GM19023 (cell line): ENCODE measurements around the gene RBBP8NL.

Source experiments
- ATAC-seq: cut with Tn5 transposase; IDR thresholded peaks from one replicate; pipeline ENCODE4 v1.9.1; 2021; ENCODE audit warnings: mild to moderate bottlenecking, moderate library complexity; ENCODE audit not compliant: unreplicated experiment

Gene RBBP8NL

DNA sequence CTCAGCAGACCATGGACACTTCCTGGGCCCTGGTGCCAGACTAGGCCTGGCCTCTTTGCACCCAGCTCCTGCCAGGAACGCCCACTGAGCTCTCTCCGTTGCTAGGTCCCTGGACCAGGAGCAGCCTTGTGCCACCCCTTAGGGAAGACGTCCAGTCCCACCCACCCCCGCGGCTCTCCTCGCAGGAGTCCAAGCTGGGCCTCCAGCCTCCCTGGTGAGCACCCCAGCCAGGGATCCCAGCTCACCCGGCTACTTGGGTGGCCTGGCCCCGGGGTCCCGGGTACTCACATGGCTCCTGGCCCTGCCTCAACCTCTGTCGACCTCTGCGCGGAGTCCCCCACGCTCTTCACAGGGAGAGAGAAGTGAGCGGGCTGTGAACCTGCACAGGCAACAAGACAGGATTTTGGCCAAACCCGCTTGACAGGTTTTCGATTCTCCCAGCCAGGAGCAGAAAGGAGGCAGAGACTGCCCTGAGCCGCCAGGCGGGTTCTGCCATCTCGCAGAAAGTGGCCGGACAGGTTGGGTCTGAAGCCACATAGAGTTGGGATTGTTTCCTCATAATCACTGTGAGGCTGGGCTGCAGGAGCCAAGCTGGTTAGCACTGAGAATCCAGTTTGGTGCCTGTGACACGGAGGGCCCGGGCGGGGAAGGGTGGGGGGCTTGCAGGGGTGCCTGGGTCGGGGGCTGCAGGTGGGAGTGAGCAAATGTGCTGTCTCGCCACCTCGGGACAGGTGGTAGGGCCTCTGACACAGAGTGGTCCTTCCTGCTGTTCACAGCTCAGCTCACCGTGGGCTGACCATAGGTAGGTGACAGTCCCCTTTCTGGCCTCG is at the start of gene RBBP8NL:
Gene RBBP8NL (minus strand): TSS at position 368 of the 830 bp plus-strand sequence. CDS start 7,892 bp downstream, outside the sequence.
- ATAC-seq, result no peak

DNA sequence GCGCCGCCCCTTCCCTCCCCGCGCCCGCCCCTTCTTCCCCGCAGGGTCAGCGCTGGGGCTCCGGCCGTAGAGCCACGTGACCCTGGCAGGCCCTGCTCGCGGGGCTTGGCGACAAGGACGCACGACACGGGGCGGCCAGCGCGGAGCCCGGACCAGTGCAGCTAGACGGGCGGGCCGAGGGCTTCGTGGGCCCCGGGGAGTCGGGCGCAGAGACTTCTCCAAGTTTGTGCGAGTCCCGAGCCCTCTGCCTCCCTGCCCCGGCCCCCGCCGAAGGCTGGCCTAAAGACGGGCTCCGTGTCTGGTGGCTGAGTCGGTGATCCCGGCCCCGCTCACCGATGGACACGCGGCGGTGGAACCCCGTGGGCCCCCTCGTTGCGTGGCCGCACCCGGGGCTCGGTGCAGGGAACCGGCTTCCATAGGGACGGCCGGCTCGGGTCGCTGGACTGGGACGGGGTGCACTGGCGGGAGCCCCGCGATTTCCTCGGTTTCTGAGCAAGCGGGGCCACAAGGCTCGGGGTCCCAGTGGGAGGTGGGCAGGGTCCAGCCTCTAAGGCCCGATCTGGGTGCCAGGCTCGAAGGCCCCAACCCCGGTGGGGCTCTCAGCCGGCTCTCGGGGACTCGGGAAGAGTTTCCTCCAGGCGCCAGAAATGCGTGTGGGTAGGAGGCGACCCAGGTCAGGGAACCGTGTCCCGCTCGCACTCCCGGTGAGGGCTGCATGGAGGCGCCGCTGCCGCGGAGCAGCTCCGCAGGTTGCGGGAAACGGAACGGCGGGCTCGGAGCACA is 48.9 kb upstream of the RBBP8NL start:
- ATAC-seq, result no peak

GRCh38 chr20:62475772-62476055 is 48.4 kb upstream of the RBBP8NL start, which contains the start of gene GATA5:
Gene GATA5 (minus strand): TSS chr20:62475995. CDS start chr20:62475521, 474 bp downstream.
- ATAC-seq, result no peak

GRCh38 chr20:62475027-62475771 is 47.9 kb upstream of the RBBP8NL start:
- no peak for ATAC-seq

DNA sequence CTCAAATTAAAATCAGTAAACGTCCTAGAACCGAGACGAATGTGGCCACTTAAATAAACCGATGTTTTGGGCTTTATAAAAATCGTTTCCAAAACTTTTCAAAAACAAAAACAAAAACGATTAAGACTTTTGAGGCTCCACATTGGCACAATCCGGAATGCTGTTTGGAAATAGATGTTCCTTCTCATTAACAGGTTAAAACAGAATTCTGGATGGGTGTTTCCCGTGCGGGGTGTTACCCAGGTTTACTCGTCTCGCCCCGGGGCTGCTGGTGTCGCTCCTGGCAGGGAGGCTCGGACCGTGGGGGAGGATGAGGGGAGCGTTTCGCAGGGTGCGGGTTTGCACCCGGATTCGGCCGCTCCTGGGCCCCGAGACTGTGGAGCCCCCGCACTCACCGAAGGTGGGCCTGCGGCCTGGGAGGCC is 47.3 kb upstream of the RBBP8NL start:
- ATAC-seq, result no peak

- ATAC-seq, result no peak
Observed at GRCh38 chr20:62473717-62474603, 46.6 kb upstream of the RBBP8NL start.

DNA sequence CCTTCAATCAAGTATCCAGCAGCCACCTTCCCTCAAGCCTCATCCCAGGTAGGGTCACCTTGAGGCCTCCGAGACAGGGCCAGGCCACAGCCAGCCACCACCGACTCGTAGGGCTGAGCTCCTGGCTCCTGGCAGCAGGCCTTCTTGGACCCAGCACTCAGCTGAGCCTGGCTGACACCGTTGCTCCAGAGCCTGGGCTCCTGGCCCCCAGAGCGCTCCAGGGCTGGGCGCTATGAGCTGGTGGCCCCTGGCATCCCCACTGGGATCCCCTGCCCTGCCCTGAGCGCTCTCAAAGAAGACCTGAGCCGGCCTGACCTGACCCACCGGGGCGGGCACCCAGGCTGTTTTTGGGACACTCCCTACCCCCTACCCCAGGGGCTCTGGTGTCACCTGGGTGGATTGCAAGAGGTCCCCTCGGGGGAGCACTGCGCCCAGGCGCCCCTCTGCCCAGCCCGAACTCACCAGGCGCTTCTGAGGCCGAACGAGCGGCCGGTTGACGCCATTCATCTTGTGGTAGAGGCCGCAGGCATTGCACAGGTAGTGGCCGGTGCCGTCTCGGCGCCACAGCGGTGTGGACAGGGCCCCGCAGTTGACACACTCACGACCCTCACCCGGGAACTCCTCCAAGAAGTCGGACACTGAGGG is 45.7 kb upstream of the RBBP8NL start:
- ATAC-seq, result no peak

DNA sequence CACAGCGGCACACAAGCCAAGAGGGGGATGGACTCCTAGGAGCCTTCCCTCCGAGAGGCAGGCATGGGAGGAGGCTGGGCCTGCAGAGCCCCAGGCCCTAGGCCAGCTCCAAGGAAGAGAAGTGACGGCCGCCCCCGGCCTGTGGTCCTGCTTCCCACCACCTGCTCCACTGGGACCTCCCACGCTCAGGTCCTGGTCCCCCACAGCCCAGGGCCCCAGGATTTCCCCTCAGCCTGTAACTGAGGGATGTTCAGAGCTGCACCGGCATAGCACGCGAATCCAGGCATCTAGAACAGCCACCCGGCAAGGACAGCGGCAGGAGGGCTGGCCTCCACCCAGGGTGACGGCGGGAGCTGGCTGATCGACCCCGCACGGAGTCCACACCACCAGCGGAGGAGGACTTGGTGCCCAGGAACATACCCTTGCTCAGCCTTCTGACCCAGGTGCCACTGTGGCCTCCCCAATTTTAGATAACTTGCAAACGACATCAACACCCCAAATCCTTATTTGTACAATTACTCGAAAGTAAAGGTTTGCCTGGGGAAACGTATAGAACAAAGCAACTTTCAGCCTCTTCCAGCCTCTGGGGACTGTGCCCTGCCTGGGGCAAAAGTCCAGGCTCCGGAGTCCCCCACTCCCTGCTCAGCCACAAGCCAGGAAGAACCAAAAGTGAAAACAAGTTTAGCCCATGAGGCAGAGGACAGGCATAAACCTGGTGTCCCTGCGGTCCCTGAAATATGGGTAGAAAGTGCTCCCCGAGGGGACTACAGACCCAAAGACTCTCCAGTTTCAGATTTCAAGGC is 45.0 kb upstream of the RBBP8NL start:
- ATAC-seq, result no peak

- no peak for ATAC-seq
Observed at GRCh38 chr20:62470459-62470858, 43.1 kb upstream of the RBBP8NL start.

DNA sequence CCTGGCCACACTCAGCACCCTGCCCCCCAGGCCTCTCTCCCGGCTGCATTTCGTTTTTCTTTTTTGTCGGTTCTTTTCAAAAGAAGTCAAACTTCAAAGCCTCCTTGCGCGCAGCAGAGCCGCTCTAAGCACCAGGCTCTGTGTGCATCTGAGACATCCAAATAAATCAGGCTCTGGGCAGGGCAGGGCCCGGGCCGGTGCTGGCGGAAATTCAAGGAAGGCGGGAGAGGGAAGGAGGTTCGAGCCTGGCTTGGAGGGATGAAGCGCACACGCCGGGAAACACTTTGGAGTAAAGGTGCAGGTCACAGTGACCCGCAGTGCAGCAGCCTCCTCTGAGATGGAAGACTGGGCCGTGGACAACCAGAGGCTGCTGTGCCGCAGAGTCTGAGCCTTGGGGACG is 42.7 kb upstream of the RBBP8NL start:
- ATAC-seq, result no peak

- no peak for ATAC-seq
Observed at GRCh38 chr20:62469352-62469751, 42.0 kb upstream of the RBBP8NL start.

DNA sequence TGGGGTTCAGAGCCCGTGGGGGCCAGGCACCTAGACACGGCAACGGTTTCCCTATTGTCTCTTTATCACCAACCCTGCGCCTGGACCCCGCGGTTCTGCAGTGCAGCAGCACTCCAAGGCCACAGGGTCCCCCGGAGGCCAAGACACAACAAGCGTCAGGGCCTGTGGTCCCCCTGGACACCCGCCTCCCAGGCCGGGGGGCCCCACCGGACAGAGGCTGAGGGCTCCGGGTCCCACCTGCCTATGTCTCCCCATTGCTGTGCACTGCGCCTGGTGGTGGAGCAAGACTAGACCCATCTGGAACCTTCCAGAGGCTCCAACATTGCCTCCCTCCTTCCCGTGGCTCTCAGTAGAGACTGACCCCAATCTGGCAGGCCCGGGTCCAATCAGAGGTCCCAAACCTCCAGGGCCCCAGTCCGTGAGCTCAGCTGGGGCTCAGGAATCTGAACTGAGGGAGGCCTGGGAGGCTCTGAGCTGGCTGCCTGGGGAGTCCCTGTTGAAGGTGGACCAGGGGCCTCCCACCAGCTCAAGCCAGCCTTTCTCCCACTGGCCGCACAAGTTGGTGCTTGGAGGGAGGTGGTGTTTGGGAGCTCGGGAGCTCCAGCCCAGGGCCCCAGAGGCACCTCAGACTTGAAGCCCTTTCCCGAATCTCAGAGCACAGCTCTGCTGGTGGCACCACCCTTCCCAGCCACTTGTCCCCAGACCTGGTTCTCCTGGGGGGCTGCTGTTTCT is 39.6 kb upstream of the RBBP8NL start:
- no peak for ATAC-seq

- no peak for ATAC-seq
Observed at GRCh38 chr20:62466072-62466760, 38.9 kb upstream of the RBBP8NL start.

DNA sequence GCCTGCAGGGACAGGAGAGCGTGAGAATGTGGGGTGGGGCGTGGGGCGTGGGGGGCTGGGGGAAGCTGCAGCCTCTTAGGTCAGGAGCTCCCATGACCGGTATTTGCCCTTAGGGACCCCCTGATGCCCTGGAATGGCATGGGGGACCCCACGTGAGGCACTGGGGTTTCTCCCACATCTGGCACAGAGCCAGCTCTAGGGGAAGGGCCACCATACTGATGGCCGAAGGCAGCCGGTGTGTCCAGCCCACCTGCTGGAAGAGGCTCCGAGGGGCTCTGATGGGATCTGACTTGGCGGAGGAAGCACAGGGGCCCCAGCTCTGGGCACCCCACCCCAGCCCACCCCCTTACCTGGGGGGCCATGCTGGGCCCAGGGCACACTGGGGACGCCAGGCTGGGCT is 37.7 kb upstream of the RBBP8NL start:
- no peak for ATAC-seq

- no peak for ATAC-seq
Observed at GRCh38 chr20:62464425-62464770, 37.1 kb upstream of the RBBP8NL start.

DNA sequence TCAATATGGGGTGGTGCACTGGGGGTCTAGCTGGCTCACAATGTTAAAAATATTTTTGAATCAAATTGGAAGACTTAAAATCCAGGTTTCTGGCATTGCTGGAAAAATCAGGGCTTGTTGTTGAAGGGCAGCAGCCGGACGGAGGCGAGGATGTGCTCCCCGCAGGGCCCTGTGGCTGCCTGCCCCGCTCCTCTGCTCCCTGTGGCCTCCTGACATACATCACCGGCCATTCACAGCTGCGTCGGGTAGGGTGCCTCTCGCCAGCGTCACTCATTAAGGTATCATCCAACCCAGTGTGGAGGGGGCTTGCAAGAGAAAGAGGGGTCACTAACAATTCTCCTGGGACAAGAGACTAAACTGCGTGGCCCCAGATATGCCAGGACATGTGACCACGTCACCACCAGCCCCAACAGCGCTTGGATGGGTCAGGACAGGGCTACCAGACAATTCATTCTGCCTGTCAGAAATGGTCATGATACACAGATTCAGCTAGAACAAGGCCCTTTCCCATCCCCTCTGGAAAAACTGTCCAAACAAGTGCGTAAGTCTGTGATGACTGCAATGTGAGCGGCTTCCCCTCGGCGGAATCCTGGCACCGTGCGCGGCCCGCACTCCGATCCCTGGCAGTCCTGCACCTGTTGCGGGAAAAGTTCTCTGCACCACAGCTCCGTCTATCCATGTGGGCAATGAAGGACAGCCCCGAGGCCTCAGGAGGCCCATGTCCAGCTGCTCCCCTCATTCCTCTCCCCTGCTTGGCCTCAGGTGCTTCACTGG is 36.5 kb upstream of the RBBP8NL start:
- no peak for ATAC-seq

DNA sequence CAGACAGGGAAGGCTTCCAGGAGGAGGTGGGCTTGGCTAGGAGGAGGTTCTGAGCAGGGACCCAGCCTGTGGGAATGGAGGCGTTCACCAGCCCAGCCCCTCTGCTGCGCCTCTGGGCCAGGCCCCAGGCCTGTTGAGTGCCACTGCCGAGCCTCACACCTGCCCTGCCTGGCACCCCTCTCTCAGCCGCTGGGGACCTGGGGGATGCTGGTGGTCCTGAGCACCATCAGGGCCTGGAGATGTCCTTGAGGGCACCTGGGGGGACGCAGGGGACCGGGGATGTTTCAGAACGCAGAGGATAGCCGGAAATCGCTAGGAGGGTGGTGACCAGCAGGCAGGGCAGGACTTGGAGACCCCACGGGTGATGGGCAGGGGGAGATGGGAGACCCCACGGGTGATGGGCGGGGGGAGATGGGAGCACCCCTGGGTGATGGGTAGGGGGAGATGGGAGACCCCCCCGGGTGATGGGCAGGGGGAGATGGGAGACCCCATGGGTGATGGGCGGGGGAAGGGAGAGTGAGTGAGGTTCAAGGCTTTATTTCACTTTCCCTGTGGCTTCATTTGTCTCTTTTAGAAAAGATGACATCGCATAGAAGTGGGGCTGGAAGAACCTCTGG is 35.7 kb upstream of the RBBP8NL start:
- ATAC-seq, result no peak
